ENCODE measurements around the gene NNT. TPM values are rescaled to one million over a fixed set of nuclear protein-coding genes. Genes with fewer than 3 reads are reported as not detected.
"Not testable (repeated sequence)": the region's sequence is repeated elsewhere in the genome, so short reads cannot be mapped to it uniquely, and the experiment has no call there.

NNT gene
- total and polyA plus RNA-seq, 8 donors, result 8.7 to 127 (median 17.5) TPM

GRCh38 chr5:43588842-43589241 lies 14.1 kb upstream of the NNT start:
- DNase-seq, result no peak
- TF ChIP-seq CTCF (IDR thresholded peaks at IDR 0.05), result no peak
- TF ChIP-seq POLR2AphosphoS5 (IDR thresholded peaks at IDR 0.05), result no peak
- TF ChIP-seq POLR2A (IDR thresholded peaks at IDR 0.05), result no peak
- TF ChIP-seq EP300 (IDR thresholded peaks at IDR 0.05), result no peak
- Histone ChIP-seq H3K4me3 (no peak overlapping the region), H3K27ac (no peak overlapping the region), H3K36me3 (peaks cover 0 to 9% (median 0%) of the 10 kb centered on the region in 4 donors), H3K9me3 (no peaks in the 10 kb centered on the region), H3K4me1 (no peaks in the 10 kb centered on the region), H3K27me3 (no peaks in the 10 kb centered on the region)
- WGBS, 5 donors, result 0 to 57% (median 43%) methylated on average over 1 of the region's 1 CpG
- intact Hi-C loops (cut with DNase I; ENCODE audit: low total_unique reads), result no loop called here

GRCh38 chr5:43589310-43589709 lies 13.7 kb upstream of the NNT start:
- H3K36me3 ChIP-seq, result peaks cover 0 to 9% (median 0%) of the 10 kb centered on the region in 4 donors
- no peak overlapping the region for H3K27ac ChIP-seq
- intact Hi-C loops (cut with DNase I; ENCODE audit: low total_unique reads), result no loop called here
- no peaks in the 10 kb centered on the region for H3K4me1 ChIP-seq
- H3K9me3 ChIP-seq, result no peaks in the 10 kb centered on the region
- no peak overlapping the region for H3K4me3 ChIP-seq
- no peak for TF ChIP-seq POLR2AphosphoS5 (IDR thresholded peaks at IDR 0.05)
- WGBS, 5 donors, result 77 to 85% (median 79%) methylated on average over 1 of the region's 1 CpG
- no peak for DNase-seq
- H3K27me3 ChIP-seq, result no peaks in the 10 kb centered on the region

GRCh38 chr5:43590700-43591099 lies 12.3 kb upstream of the NNT start:
- Histone ChIP-seq H3K27ac (no peak overlapping the region), H3K9me3 (no peaks in the 10 kb centered on the region), H3K4me1 (no peaks in the 10 kb centered on the region), H3K4me3 (no peak overlapping the region), H3K27me3 (no peaks in the 10 kb centered on the region), H3K36me3 (peaks cover 0 to 9% (median 0%) of the 10 kb centered on the region in 4 donors)
- DNase-seq, result no peak
- intact Hi-C loops (cut with DNase I; ENCODE audit: low total_unique reads), result no loop called here
- no peak for TF ChIP-seq POLR2AphosphoS5 (IDR thresholded peaks at IDR 0.05)
- no peak for TF ChIP-seq EP300 (IDR thresholded peaks at IDR 0.05)
- TF ChIP-seq POLR2A (IDR thresholded peaks at IDR 0.05), result no peak
- no peak for TF ChIP-seq CTCF (IDR thresholded peaks at IDR 0.05)

- no peak for DNase-seq
- Histone ChIP-seq H3K4me1 (no peaks in the 10 kb centered on the region), H3K4me3 (no peak overlapping the region), H3K27ac (no peak overlapping the region), H3K27me3 (no peaks in the 10 kb centered on the region), H3K36me3 (peaks cover 0 to 9% (median 0%) of the 10 kb centered on the region in 4 donors), H3K9me3 (no peaks in the 10 kb centered on the region)
- TF ChIP-seq POLR2AphosphoS5 (IDR thresholded peaks at IDR 0.05) (no peak), EP300 (IDR thresholded peaks at IDR 0.05) (no peak), CTCF (IDR thresholded peaks at IDR 0.05) (no peak), POLR2A (IDR thresholded peaks at IDR 0.05) (no peak)
- intact Hi-C loops (cut with DNase I; ENCODE audit: low total_unique reads), result no loop called here
These were observed 10.6 kb upstream of the NNT start for GRCh38 chr5:43592363-43592762.

GRCh38 chr5:43598927-43599326 lies 4.1 kb upstream of the NNT start:
- H3K27me3 ChIP-seq; H3K27ac ChIP-seq; intact Hi-C loops (cut with DNase I; ENCODE audit: low total_unique reads); H3K9me3 ChIP-seq; H3K4me3 ChIP-seq; DNase-seq; H3K36me3 ChIP-seq: not testable (repeated sequence)
- 96 to 100% (median 97%) methylated on average over 1 of the region's 1 CpG for WGBS, 5 donors
- peaks cover 4 to 27% (median 13%) of the 10 kb centered on the region in 4 donors for H3K4me1 ChIP-seq
